H9 (cell line): Measurements from ENCODE around the gene BIVM. TPM values are rescaled to one million over a fixed set of nuclear protein-coding genes. Genes with fewer than 3 reads are reported as not detected.
A peak's percentile ranks its signal among the peaks of the same experiment; 100 is the strongest.

Source experiments
- DNase-seq: peaks from one replicate; pipeline ENCODE4 v3.0.0-alpha.2; 2017
- H2AFZ ChIP-seq: one replicate; pipeline ENCODE4 v1.6.1; 2013; ENCODE audit warnings: mild to moderate bottlenecking, low read length, control low read depth, moderate library complexity
- H2AK5ac ChIP-seq: 2 replicates; pipeline ENCODE4 v1.6.1; 2013; ENCODE audit warnings: low read length, control low read depth, mixed read lengths; ENCODE audit not compliant: insufficient read length
- H2BK120ac ChIP-seq: one replicate; pipeline ENCODE4 v1.6.1; 2013; ENCODE audit warnings: low read depth, mild to moderate bottlenecking, low read length, control low read depth, inconsistent platforms; ENCODE audit not compliant: poor library complexity, severe bottlenecking
- H2BK12ac ChIP-seq: 2 replicates; pipeline ENCODE4 v1.6.1; 2013; ENCODE audit warnings: low read length, control low read depth, mixed read lengths, low read depth; ENCODE audit not compliant: insufficient read length
- H2BK15ac ChIP-seq: 2 replicates; pipeline ENCODE4 v1.6.1; 2013; ENCODE audit warnings: low read depth, low read length, control low read depth
- H2BK20ac ChIP-seq: one replicate; pipeline ENCODE4 v1.6.1; 2013; ENCODE audit warnings: low read depth, mild to moderate bottlenecking, low read length, control low read depth, inconsistent platforms; ENCODE audit not compliant: poor library complexity, severe bottlenecking
- H2BK5ac ChIP-seq: 2 replicates; pipeline ENCODE4 v1.6.1; 2013; ENCODE audit warnings: low read length, control low read depth, mixed read lengths; ENCODE audit not compliant: insufficient read length
- H3K14ac ChIP-seq: 2 replicates; pipeline ENCODE4 v1.6.1; 2013; ENCODE audit warnings: low read length, control low read depth; ENCODE audit not compliant: insufficient read depth
- H3K18ac ChIP-seq: 2 replicates; pipeline ENCODE4 v1.6.1; 2013; ENCODE audit warnings: low read depth, mild to moderate bottlenecking, mixed read lengths, low read length, control low read depth; ENCODE audit not compliant: insufficient read length
- H3K23ac ChIP-seq: 2 replicates; pipeline ENCODE4 v1.6.1; 2013; ENCODE audit warnings: low read length, control low read depth, mixed read lengths, low read depth; ENCODE audit not compliant: insufficient read length
- H3K23me2 ChIP-seq: 2 replicates; pipeline ENCODE4 v1.6.1; 2013; ENCODE audit warnings: low read depth, mild to moderate bottlenecking, mixed read lengths, low read length, control low read depth; ENCODE audit not compliant: insufficient read length, poor library complexity, severe bottlenecking
- H3K27ac ChIP-seq: 2 replicates; pipeline ENCODE4 v1.5.1; 2013; ENCODE audit warnings: low read length, control low read depth, mixed read lengths, low read depth; ENCODE audit not compliant: insufficient read length
- H3K27me3 ChIP-seq: 2 replicates; pipeline ENCODE4 v1.6.1; 2013; ENCODE audit warnings: low read length, control low read depth, inconsistent platforms; ENCODE audit not compliant: insufficient read depth
- H3K4ac ChIP-seq: 2 replicates; pipeline ENCODE4 v1.6.1; 2013; ENCODE audit warnings: low read depth, mild to moderate bottlenecking, control low read depth, inconsistent platforms, low read length, moderate library complexity
- H3K4me1 ChIP-seq: 2 replicates; pipeline ENCODE4 v1.6.1; 2013; ENCODE audit warnings: low read length, control low read depth, inconsistent platforms; ENCODE audit not compliant: insufficient read depth
- H3K4me2 ChIP-seq: 2 replicates; pipeline ENCODE4 v1.6.1; 2013; ENCODE audit warnings: low read length, control low read depth, mixed read lengths; ENCODE audit not compliant: insufficient read length, insufficient read depth
- H3K56ac ChIP-seq: 2 replicates; pipeline ENCODE4 v1.6.1; 2013; ENCODE audit warnings: low read depth, mild to moderate bottlenecking, mixed read lengths, low read length, control low read depth; ENCODE audit not compliant: insufficient read length
- H3K79me1 ChIP-seq: 2 replicates; pipeline ENCODE4 v1.6.1; 2013; ENCODE audit warnings: low read depth, mild to moderate bottlenecking, moderate library complexity, low read length, control low read depth, inconsistent platforms; ENCODE audit not compliant: insufficient read depth, poor library complexity, severe bottlenecking
- H3K79me2 ChIP-seq: 2 replicates; pipeline ENCODE4 v1.6.1; 2013; ENCODE audit warnings: low read length, control low read depth, inconsistent platforms; ENCODE audit not compliant: insufficient read depth
- H3K9ac ChIP-seq: 2 replicates; pipeline ENCODE4 v1.6.1; 2013; ENCODE audit warnings: low read length, control low read depth, mixed read lengths; ENCODE audit not compliant: insufficient read length; ENCODE audit errors: extremely low read depth
- H3K9me3 ChIP-seq: one replicate; pipeline ENCODE4 v1.6.1; 2013; ENCODE audit warnings: low read depth, low read length, inconsistent platforms; ENCODE audit not compliant: control insufficient read depth
- H3T11ph ChIP-seq: one replicate; pipeline ENCODE4 v1.6.1; 2013; ENCODE audit warnings: mild to moderate bottlenecking, low read length, control low read depth, inconsistent platforms
- H4K20me1 ChIP-seq: one replicate; pipeline ENCODE4 v1.6.1; 2013; ENCODE audit not compliant: control insufficient read depth, insufficient read length, insufficient read depth
- H4K5ac ChIP-seq: 2 replicates; pipeline ENCODE4 v1.6.1; 2013; ENCODE audit warnings: low read depth, mild to moderate bottlenecking, mixed read lengths, low read length, control low read depth; ENCODE audit not compliant: insufficient read length
- H4K8ac ChIP-seq: replicated peaks from 2 replicates; pipeline ENCODE4 v1.6.1; 2013; ENCODE audit warnings: low read length, control low read depth, mixed read lengths, low read depth; ENCODE audit not compliant: insufficient read length
- H4K91ac ChIP-seq: 2 replicates; pipeline ENCODE4 v1.6.1; 2013; ENCODE audit warnings: low read depth, mild to moderate bottlenecking, moderate library complexity, mixed read lengths, low read length, control low read depth; ENCODE audit not compliant: insufficient read length
- H3K27ac Mint-ChIP-seq, 3 experiments: 2 replicates in 2 of 3; 3 replicates in 1 of 3; pipeline ENCODE4 v1.8.0; 2020 to 2021; ENCODE audit warnings: mixed read lengths in 3 of 3, mild to moderate bottlenecking in 1 of 3, moderate library complexity in 1 of 3
- H3K27me3 Mint-ChIP-seq: 2 replicates; pipeline ENCODE4 v1.8.0; 2021; ENCODE audit warnings: low read depth, mild to moderate bottlenecking, moderate library complexity, mixed read lengths
- H3K36me3 Mint-ChIP-seq, 3 experiments: 2 replicates in 2 of 3; 3 replicates in 1 of 3; pipeline ENCODE4 v1.8.0; 2020 to 2021; ENCODE audit warnings: low read depth in 3 of 3, mixed read lengths in 3 of 3; ENCODE audit not compliant: insufficient read depth in 1 of 3
- H3K4me1 Mint-ChIP-seq, 2 experiments: 2 replicates each; pipeline ENCODE4 v1.8.0; 2020; ENCODE audit warnings: mixed read lengths in 2 of 2
- H3K4me3 Mint-ChIP-seq, 2 experiments: 2 replicates in 1 of 2; 3 replicates in 1 of 2; pipeline ENCODE4 v1.8.0; 2020 to 2021; ENCODE audit warnings: mild to moderate bottlenecking in 2 of 2, mixed read lengths in 2 of 2, moderate library complexity in 1 of 2
- H3K9me3 Mint-ChIP-seq, 2 experiments: 2 replicates in 1 of 2; 3 replicates in 1 of 2; pipeline ENCODE4 v1.8.0; 2020; ENCODE audit warnings: mild to moderate bottlenecking in 2 of 2, mixed read lengths in 2 of 2, moderate library complexity in 1 of 2
- WGBS: extraction: QIAGEN DNeasy Blood & Tissue Kit; methylation state at CpG from one replicate; pipeline ENCODE4 v1.1.7; 2013; ENCODE audit warnings: missing lambda C conversion rate, low lambda C conversion rate, mixed read lengths; ENCODE audit not compliant: insufficient read length; ENCODE audit errors: extremely low coverage; 5-methylcytosine and 5-hydroxymethylcytosine counted together
- long read RNA-seq: library from polyadenylated mRNA; unstranded; transcript quantifications from one replicate; pipeline ENCODE4 v2.0.0, GENCODE V29; 2020
- total RNA-seq: library from RNA; stranded (reverse); gene quantifications from 2 replicates; pipeline ENCODE4 v1.2.1, GENCODE V29; 2021
- TF ChIP-seq, protein P1 (sequence below): fragments of 200-600 bp; sonication (generic); conservative IDR thresholded peaks from 3 replicates; pipeline ENCODE4 v1.8.0; 2021; ENCODE audit warnings: antibody characterized with exemption, mild to moderate bottlenecking

Gene BIVM, protein sequence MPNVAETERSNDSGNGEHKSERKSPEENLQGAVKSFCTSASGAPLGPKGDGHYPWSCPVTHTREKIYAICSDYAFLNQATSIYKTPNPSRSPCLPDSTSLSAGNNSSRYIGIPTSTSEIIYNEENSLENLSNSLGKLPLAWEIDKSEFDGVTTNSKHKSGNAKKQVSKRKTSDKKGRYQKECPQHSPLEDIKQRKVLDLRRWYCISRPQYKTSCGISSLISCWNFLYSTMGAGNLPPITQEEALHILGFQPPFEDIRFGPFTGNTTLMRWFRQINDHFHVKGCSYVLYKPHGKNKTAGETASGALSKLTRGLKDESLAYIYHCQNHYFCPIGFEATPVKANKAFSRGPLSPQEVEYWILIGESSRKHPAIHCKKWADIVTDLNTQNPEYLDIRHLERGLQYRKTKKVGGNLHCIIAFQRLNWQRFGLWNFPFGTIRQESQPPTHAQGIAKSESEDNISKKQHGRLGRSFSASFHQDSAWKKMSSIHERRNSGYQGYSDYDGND
- 5.3 and 9.0 TPM in 2 replicates for total RNA-seq
- long read RNA-seq, transcript BIVM-201 (11 exons, 3,859 nt), result major isoform, 12 of 27 reads
- long read RNA-seq, partial matches to known transcripts, result 2 of 27 reads
- long read RNA-seq, other reads (novel, unspliced or antisense), result 12 of 27 reads

DNA sequence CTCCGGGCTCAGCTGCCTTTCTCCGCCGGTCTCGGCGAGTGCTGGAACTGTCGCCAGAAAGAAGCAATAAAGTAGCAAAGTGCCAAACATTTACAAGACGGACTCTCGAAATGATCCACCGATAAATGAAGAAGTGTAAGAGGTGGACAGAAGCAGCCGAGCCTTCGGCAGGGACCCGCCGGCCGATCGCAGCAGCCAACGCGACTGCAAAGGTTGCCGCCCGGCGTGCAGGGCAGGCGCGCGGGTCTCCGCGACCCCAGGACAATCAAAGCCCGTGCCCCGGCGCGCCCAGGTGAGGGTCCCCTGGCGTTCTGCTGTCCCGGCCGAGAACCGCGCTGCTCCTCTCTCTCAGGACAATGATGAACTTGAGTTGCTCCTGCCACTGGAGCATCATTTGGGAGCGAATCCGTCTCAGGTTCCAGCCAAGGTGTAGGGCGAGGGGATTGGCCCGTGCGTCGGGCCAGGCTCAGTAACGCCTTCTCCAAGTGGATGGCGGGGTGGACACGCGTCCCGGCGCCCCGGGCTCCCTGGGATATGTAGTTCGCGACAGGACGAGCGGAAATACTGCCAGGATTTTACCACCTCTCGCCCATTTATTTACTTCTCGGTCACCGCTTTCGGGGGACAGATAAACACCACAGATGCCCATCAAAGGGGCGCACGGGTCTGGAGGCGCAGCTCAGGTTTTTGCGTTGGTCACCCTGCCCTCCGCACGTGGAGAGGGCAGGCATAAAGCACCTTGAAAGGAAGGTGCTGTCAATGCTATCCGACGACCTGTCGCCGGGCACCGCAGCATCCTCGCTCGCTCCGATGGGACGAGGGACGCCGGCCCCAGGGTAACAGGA lies at the start of gene BIVM, which contains the start of gene POGLUT2:
Gene BIVM, plus strand, starts transcription at position 539 of the 845 bp plus-strand sequence. CDS start 8,149 bp downstream, outside the sequence.
Gene POGLUT2, minus strand, starts transcription at position 396 of the 845 bp plus-strand sequence. Its CDS starts 306 bp downstream, at position 90.
- H2BK15ac ChIP-seq, result no peak within 1 kb of the TSS
- no peak within 1 kb of the TSS for H4K8ac ChIP-seq
- TF ChIP-seq, protein P1, sequence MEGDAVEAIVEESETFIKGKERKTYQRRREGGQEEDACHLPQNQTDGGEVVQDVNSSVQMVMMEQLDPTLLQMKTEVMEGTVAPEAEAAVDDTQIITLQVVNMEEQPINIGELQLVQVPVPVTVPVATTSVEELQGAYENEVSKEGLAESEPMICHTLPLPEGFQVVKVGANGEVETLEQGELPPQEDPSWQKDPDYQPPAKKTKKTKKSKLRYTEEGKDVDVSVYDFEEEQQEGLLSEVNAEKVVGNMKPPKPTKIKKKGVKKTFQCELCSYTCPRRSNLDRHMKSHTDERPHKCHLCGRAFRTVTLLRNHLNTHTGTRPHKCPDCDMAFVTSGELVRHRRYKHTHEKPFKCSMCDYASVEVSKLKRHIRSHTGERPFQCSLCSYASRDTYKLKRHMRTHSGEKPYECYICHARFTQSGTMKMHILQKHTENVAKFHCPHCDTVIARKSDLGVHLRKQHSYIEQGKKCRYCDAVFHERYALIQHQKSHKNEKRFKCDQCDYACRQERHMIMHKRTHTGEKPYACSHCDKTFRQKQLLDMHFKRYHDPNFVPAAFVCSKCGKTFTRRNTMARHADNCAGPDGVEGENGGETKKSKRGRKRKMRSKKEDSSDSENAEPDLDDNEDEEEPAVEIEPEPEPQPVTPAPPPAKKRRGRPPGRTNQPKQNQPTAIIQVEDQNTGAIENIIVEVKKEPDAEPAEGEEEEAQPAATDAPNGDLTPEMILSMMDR, result no peak
- H2AK5ac ChIP-seq, result no peak within 1 kb of the TSS
- peak within 1 kb of the TSS; percentile 90 for H2AFZ ChIP-seq
- H3K56ac ChIP-seq, result no peak within 1 kb of the TSS
- H3T11ph ChIP-seq, result no peak within 1 kb of the TSS
- no peak within 1 kb of the TSS for H3K18ac ChIP-seq
- no peaks in the 10 kb centered on the region for H3K79me1 ChIP-seq
- no peak within 1 kb of the TSS for H3K27ac ChIP-seq
- WGBS, result no CpG with 5 or more reads among the region's 72 CpGs
- peaks cover 0 to 6% (median 2%) of the 10 kb centered on the region in 3 experiments; a peak in 3 of 7 replicates for H3K36me3 Mint-ChIP-seq
- H3K9ac ChIP-seq, result peak within 1 kb of the TSS; percentile 43
- no peak within 1 kb of the TSS for H3K27ac Mint-ChIP-seq
- H3K4me3 Mint-ChIP-seq, result peak within 1 kb of the TSS; percentile 93 to 96
- H3K4me1 ChIP-seq, result no peaks in the 10 kb centered on the region; the same call in 1 of the 2 replicates
- no peak within 1 kb of the TSS for H4K5ac ChIP-seq
- H2BK120ac ChIP-seq, result no peak within 1 kb of the TSS
- peaks cover 2% of the 10 kb centered on the region; the same call in 1 of the 2 replicates for H3K27me3 Mint-ChIP-seq
- H2BK12ac ChIP-seq, result no peak within 1 kb of the TSS
- H3K9me3 ChIP-seq, result no peaks in the 10 kb centered on the region
- H3K79me2 ChIP-seq, result no peaks in the 10 kb centered on the region; the same call in 1 of the 2 replicates
- peaks cover 13 to 16% of the 10 kb centered on the region in 2 experiments for H3K4me1 Mint-ChIP-seq
- DNase-seq, result peak; percentile 96
- no peaks in the 10 kb centered on the region for H4K20me1 ChIP-seq
- H3K14ac ChIP-seq, result 0 out of 2 replicates have a peak within 1 kb of the TSS, but pooled peaks have one; percentile 40
- H3K23ac ChIP-seq, result no peak within 1 kb of the TSS
- no peaks in the 10 kb centered on the region for H3K27me3 ChIP-seq
- H2BK5ac ChIP-seq, result no peak within 1 kb of the TSS
- H3K4ac ChIP-seq, result no peak within 1 kb of the TSS
- H3K23me2 ChIP-seq, result peaks cover 15% of the 10 kb centered on the region
- no peak within 1 kb of the TSS for H2BK20ac ChIP-seq
- no peaks in the 10 kb centered on the region for H3K9me3 Mint-ChIP-seq
- peak within 1 kb of the TSS; percentile 71 for H3K4me2 ChIP-seq
- H4K91ac ChIP-seq, result no peak within 1 kb of the TSS
